Urinary bladder (tissue), 4 donors: ENCODE results near the gene MAPRE3. TPM values are rescaled to one million over a fixed set of nuclear protein-coding genes. Genes with fewer than 3 reads are reported as not detected.

Source experiments
- DNase-seq: peaks from one replicate; pipeline ENCODE4 v3.0.0-alpha.2; 2015; ENCODE audit errors: extremely low spot score
- H3K27ac ChIP-seq: one replicate; pipeline ENCODE4 v1.5.1; 2013; ENCODE audit warnings: low read depth, mild to moderate bottlenecking, moderate library complexity
- H3K36me3 ChIP-seq: one replicate; pipeline ENCODE4 v1.6.1; 2013; ENCODE audit warnings: mild to moderate bottlenecking, moderate library complexity; ENCODE audit not compliant: insufficient read depth
- H3K4me1 ChIP-seq: one replicate; pipeline ENCODE4 v1.6.1; 2013; ENCODE audit warnings: mild to moderate bottlenecking, moderate library complexity; ENCODE audit not compliant: insufficient read depth
- H3K4me3 ChIP-seq: one replicate; pipeline ENCODE4 v1.5.1; 2013; ENCODE audit warnings: low read depth, low read length
- WGBS: extraction: QIAGEN DNeasy Blood & Tissue Kit; methylation state at CpG from one replicate; pipeline ENCODE4 v1.1.7; 2013; 5-methylcytosine and 5-hydroxymethylcytosine counted together
- polyA plus RNA-seq: library from polyadenylated mRNA; stranded (reverse); fragments of 200-250 nt; gene quantifications from one replicate; pipeline ENCODE4 v1.2.3, GENCODE V29; 2013
- total RNA-seq: library from RNA; depleted of rRNA; stranded (reverse); fragments of >200 nt; gene quantifications from one replicate; pipeline ENCODE4 v1.2.3, GENCODE V29; 2014
- donor health status: healthy with polysubstance abuse.
- donor health status: healthy.

Gene MAPRE3
- total and polyA plus RNA-seq, 2 donors = 3.2 to 24.4 TPM

- Histone ChIP-seq H3K4me1 (no peaks in the 10 kb centered on the region), H3K4me3 (no peak overlapping the region), H3K36me3 (no peaks in the 10 kb centered on the region), H3K27ac (no peak overlapping the region)
- WGBS = 85% methylated on average over 17 of the region's 17 CpGs
- no peak for DNase-seq
Observed at GRCh38 chr2:27038631-27039339, 68.3 kb downstream of the MAPRE3 start.

- Histone ChIP-seq H3K4me3 (no peak overlapping the region), H3K4me1 (no peaks in the 10 kb centered on the region), H3K27ac (no peak overlapping the region), H3K36me3 (no peaks in the 10 kb centered on the region)
- 91% methylated on average over 6 of the region's 6 CpGs for WGBS
- no peak for DNase-seq
Observed at GRCh38 chr2:27039426-27039825, 69.0 kb downstream of the MAPRE3 start.

GRCh38 chr2:27039871-27040270 lies 69.4 kb downstream of the MAPRE3 start:
- no peaks in the 10 kb centered on the region for H3K36me3 ChIP-seq

GRCh38 chr2:27040282-27040681 lies 69.8 kb downstream of the MAPRE3 start:
- H3K27ac ChIP-seq = no peak overlapping the region
- H3K36me3 ChIP-seq = no peaks in the 10 kb centered on the region
- WGBS = 95% methylated on average over 8 of the region's 8 CpGs
- H3K4me3 ChIP-seq = no peak overlapping the region
- H3K4me1 ChIP-seq = no peaks in the 10 kb centered on the region
- no peak for DNase-seq

More at GRCh38 chr2:27039871-27040270, 69.4 kb downstream of the MAPRE3 start:
- Histone ChIP-seq H3K27ac (no peak overlapping the region), H3K4me1 (no peaks in the 10 kb centered on the region), H3K4me3 (no peak overlapping the region)
- DNase-seq = no peak
- 92% methylated on average over 7 of the region's 7 CpGs for WGBS

GRCh38 chr2:27041752-27042151 lies 71.3 kb downstream of the MAPRE3 start:
- H3K4me1 ChIP-seq = no peaks in the 10 kb centered on the region
- DNase-seq = no peak
- no peak overlapping the region for H3K4me3 ChIP-seq
- H3K36me3 ChIP-seq = no peaks in the 10 kb centered on the region
- WGBS = 28% methylated on average over 5 of the region's 5 CpGs
- no peak overlapping the region for H3K27ac ChIP-seq

- no peak overlapping the region for H3K27ac ChIP-seq
- 50% methylated on average over 10 of the region's 10 CpGs for whole genome bisulfite sequencing
- H3K4me1 ChIP-seq = no peaks in the 10 kb centered on the region
- H3K4me3 ChIP-seq = no peak overlapping the region
- DNase-seq = no peak
- H3K36me3 ChIP-seq = no peaks in the 10 kb centered on the region
Observed at GRCh38 chr2:27042159-27042661, 71.8 kb downstream of the MAPRE3 start.

GRCh38 chr2:27042985-27043634 lies 72.7 kb downstream of the MAPRE3 start:
- 65% methylated on average over 7 of the region's 7 CpGs for WGBS
- no peak overlapping the region for H3K27ac ChIP-seq

GRCh38 chr2:27049422-27050280 lies 79.2 kb downstream of the MAPRE3 start:
- H3K36me3 ChIP-seq = no peaks in the 10 kb centered on the region
- no peak for DNase-seq
- WGBS = 7% methylated on average over 52 of the region's 52 CpGs

More at GRCh38 chr2:27042985-27043634, 72.7 kb downstream of the MAPRE3 start:
- no peak overlapping the region for H3K4me3 ChIP-seq
- no peaks in the 10 kb centered on the region for H3K4me1 ChIP-seq
- no peaks in the 10 kb centered on the region for H3K36me3 ChIP-seq
- no peak for DNase-seq

GRCh38 chr2:27050281-27050995 lies 80.0 kb downstream of the MAPRE3 start:
- peak overlapping the region; percentile 79 for H3K27ac ChIP-seq
- WGBS = under 1% methylated on average over 48 of the region's 48 CpGs
- peak; percentile 96 for DNase-seq
- H3K4me1 ChIP-seq = no peaks in the 10 kb centered on the region
- H3K36me3 ChIP-seq = no peaks in the 10 kb centered on the region
- peak overlapping the region; percentile 74 for H3K4me3 ChIP-seq

More at GRCh38 chr2:27049422-27050280, 79.2 kb downstream of the MAPRE3 start:
- Histone ChIP-seq H3K4me1 (no peaks in the 10 kb centered on the region), H3K4me3 (peak overlapping the region; percentile 58), H3K27ac (peak overlapping the region; percentile 70)

- Histone ChIP-seq H3K4me1 (no peaks in the 10 kb centered on the region), H3K4me3 (peak within 1 kb of the TSS; percentile 74), H3K36me3 (no peaks in the 10 kb centered on the region), H3K27ac (peak within 1 kb of the TSS; percentile 82)
- peak; percentile 88 for DNase-seq
- under 1% methylated on average over 67 of the region's 67 CpGs for WGBS
Observed at GRCh38 chr2:27050996-27051901, 80.8 kb downstream of the MAPRE3 start, which contains the start of gene AGBL5. AGBL5 (plus strand) TSS chr2:27051668; CDS start chr2:27052959, 1,291 bp downstream.

- no peak for DNase-seq
- 4% methylated on average over 23 of the region's 24 CpGs for WGBS
Observed at GRCh38 chr2:27051902-27052645, 81.6 kb downstream of the MAPRE3 start.

More at GRCh38 chr2:27051902-27052645, 81.6 kb downstream of the MAPRE3 start:
- peak overlapping the region; percentile 73 for H3K27ac ChIP-seq
- H3K36me3 ChIP-seq = no peaks in the 10 kb centered on the region
- no peaks in the 10 kb centered on the region for H3K4me1 ChIP-seq
- H3K4me3 ChIP-seq = peak overlapping the region; percentile 74
